GM10266 (cell line): Measurements from ENCODE around the gene PEPD.

ENCODE experiments used
- DNase-seq: peaks from one replicate; pipeline ENCODE4 v3.0.0; 2012; ENCODE audit errors: extremely low spot score
- CTCF ChIP-seq: IDR thresholded peaks from 2 replicates; pipeline ENCODE4 v1.5.1; 2012; ENCODE audit warnings: mild to moderate bottlenecking, low read depth; ENCODE audit not compliant: control insufficient read depth, insufficient read depth; ENCODE audit errors: missing control alignments

PEPD gene

DNA sequence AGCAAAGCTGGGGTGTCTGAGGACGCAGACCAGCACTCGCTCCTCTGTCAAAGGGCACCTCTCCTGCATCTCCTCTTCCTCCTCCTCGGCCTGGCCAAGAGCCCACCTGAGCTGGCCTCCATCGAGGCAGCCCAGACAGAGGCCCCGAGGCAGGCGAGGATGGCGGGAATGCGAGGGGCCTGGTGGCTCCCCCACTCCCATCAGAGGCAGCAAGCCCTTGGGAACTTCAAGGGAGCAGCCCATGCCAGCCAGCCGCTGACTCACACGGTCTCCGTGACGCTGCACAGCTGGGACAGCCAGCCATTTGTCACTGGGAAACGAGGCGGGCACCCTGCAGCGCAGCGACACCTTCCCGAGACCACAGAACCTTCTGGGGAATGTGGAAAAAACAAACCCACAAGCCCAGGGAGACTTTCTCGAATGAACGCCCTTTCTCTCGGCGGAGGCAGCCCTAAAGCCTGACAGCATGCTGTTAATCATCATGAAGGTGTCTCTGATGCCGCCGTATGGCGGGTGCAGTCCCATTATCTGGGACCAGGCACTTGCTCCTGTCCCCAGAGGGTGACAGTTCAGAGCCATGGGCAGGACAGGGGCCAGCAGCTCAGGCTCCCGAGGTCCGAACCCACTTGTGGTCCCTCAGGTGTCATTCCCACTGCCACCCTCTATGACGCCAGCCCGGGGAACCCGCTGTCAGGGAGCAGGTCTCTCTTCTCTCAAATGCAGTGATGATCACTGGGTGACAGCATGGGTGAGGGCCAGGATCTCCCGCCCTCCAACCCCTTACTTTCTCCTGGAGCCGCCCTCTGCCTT lies 53.0 kb downstream of the PEPD start:
- no peak for DNase-seq
- no peak for TF ChIP-seq CTCF

GRCh38 chr19:33467851-33468250 lies 53.7 kb downstream of the PEPD start:
- DNase-seq: no peak
- no peak for TF ChIP-seq CTCF

DNA sequence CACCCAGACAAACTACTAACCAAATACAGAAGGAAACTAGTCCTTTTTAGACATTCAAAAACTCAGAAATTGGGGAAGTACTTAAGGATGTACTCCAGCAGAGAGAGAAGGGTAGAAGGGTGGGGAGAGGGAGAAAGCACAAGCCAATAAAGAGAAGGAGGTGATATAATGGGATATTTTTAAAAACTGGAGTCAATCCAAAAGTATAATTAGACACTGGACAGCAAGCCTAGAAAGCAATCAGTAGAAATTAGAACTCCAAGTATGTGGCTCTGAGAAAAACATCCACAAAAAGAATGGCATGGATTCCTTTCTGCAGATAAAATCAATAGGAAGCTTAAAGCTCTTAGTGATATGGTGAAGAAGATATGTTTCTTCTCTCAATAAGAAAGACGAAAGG lies 55.8 kb downstream of the PEPD start:
- no peak for DNase-seq
- no peak for TF ChIP-seq CTCF

DNA sequence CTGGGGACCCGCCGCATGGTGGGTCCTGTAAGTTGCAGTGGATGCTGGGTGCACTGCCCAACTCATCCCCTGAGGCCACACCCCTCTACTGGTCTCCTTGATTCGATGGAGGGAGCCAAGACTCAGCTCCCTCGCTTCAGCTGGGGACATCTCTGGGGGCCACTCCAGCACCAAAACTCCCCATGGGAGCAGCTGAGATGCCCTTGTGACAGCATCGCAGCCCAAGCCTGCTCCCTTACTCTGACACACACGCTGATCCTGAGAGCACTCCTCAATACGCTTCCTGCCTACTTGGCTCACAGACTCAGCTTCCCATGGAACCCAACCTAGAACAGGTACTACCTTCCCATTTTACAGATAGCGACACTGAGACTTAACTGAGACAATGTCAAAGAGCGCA lies 56.2 kb downstream of the PEPD start:
- DNase-seq: no peak
- no peak for TF ChIP-seq CTCF

DNA sequence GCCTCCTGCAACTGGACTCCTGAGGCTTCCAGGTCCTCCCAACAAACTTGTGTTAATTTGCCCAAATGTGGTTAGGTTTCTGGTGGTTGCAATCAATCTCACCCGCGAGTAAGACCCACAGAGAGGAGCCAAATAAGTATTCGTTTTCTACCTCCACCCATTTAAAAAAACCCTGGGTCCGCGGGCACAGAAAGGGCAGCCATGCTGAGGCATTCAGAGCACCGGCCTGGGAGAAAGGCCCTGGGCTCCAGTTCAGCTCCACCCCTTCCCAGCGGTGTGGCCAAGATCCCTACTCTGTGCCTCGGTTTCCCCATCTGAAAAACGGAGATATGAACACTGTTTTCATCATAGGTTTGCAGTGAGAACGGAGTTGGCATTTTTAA lies 56.9 kb downstream of the PEPD start:
- TF ChIP-seq CTCF: no peak

GRCh38 chr19:33464010-33464732 lies 57.4 kb downstream of the PEPD start:
- DNase-seq: no peak
- TF ChIP-seq CTCF: no peak

More for the DNA sequence above, 56.9 kb downstream of the PEPD start:
- DNase-seq: no peak

GRCh38 chr19:33463199-33463598 lies 58.4 kb downstream of the PEPD start:
- DNase-seq: no peak
- TF ChIP-seq CTCF: no peak
